Measurements from ENCODE around the gene DNPH1.

Gene DNPH1

GRCh38 chr6:43247114-43247999 lies 18.1 kb upstream of the DNPH1 start:
- peak; percentile 54 to 61 for DNase-seq (ENCODE audit: low read depth in 1 of 2, low spot score in 1 of 2)

DNA sequence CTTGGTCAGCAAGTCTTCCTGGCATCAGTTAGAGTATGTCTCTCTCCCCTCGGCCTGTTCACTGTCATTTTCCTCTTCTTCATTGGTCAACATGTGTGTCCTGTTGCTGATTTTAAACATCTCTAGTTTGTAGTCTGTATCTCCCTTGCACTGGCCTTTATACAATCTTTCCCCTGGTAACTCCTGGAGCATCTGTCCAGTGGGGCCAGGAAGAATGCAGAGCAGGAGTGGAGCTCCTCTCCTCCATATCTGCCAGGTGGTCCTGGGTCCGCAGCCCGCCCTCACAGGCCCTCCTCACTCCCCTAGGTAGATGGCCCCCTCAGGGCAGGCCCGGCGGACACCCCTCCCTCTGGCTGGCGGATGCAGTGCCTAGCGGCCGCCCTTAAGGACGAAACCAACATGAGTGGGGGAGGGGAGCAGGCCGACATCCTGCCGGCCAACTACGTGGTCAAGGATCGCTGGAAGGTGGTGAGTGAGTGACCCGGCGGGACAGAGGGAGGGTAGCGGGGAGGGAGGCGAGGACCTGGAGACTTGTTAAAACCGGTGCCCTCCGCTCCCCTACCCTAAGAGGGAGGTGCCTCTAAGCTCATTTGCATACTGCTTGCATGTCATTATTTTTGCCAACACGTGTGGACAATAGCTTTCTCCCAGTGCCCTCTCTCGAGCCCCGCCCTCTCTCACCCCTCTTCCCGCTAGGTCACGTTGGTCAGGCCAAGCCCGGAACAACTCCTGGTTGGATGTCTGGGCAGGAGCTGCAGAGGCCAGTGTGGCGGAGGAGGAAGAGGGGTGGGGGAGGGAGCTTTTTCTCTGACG lies 17.2 kb upstream of the DNPH1 start:
- no peak for DNase-seq (ENCODE audit: low read depth in 1 of 2, low spot score in 1 of 2)

GRCh38 chr6:43243664-43244321 lies 14.5 kb upstream of the DNPH1 start:
- DNase-seq (ENCODE audit: low read depth in 1 of 2, low spot score in 1 of 2) = no peak

DNA sequence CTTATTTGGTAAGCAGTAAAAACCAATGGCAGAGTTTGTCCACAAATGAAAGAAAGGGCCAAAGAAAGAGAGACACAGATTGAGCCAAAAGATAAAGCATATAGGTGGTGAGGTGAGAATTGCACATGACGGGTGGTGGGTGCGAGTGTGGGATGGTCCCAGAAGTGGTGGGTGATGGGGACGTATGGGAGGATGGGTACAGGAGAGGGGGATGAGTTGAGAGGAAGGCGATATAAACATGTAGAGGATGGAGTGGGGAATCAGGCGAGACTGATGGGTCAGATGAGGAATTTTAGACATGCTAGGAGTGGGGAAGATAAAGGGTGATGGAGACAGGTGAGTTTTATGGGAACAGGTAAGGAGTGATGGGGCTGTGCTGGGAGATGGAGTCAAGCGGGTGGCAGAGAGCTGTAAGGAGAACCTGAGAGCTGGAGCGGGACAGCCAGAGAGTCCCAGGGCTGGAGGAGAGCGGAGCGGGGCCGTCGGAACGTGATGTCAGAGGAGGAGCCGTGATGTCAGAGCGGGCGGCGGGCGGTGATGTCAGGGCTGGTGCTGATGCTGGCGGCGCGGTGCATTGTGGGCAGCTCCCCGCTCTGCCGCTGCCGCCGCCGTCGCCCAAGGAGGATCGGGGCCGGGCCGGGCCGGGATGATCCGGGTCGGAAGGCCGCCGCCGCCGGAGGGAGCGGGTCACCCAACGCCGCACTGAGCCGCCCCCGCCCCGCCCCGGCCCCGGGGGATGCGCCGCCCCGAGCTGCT lies 13.8 kb upstream of the DNPH1 start, which contains the start of gene TTBK1:
Gene TTBK1, plus strand, starts transcription at position 574 of the 756 bp plus-strand sequence. CDS start 3,180 bp downstream, outside the sequence.
- DNase-seq (ENCODE audit: low read depth in 1 of 2, low spot score in 1 of 2) = no peak

- no peak for DNase-seq (ENCODE audit: low read depth in 1 of 2, low spot score in 1 of 2)
Measured at GRCh38 chr6:43241446-43241845, 12.2 kb upstream of the DNPH1 start.

DNA sequence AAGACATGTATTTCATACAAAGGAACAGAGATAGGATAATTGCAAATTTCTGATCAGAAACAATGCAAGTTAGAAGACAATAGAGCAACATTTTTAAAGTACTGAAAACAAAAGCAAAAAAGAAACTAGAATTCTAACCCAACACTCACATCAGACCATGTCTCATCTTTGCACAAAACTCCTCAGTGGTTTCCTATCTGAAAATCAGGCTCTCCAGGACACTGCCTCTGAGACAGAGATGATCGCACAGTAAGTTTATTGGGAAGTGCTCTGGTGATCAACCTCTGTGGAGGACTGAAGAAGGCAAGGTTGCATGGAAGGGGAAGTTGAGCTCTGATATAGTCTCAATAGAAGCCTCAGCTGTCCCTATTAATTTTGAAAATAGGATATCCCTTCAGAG lies 11.7 kb upstream of the DNPH1 start:
- DNase-seq (ENCODE audit: low read depth in 1 of 2, low spot score in 1 of 2) = no peak

DNA sequence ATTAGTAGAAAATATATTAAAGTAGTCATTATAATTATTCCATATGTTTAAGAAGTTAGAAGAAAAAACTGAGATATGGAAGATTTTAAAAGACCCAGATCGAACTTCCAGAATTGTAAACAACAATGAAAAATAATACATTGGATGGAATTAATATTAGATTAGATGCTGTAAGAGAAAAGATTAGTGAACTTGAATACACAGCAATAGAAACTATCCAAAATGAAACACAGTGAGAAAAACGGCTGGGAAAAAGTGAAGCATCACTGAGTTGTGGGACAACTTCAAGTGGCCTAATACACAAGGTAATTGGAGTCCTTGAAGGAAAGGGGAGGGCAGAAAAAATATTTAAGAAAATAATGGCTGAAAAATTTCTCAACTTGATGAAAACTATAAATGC lies 9.8 kb upstream of the DNPH1 start:
- DNase-seq (ENCODE audit: low read depth in 1 of 2, low spot score in 1 of 2) = no peak

- no peak for DNase-seq (ENCODE audit: low read depth in 1 of 2, low spot score in 1 of 2)
Measured at GRCh38 chr6:43235841-43236240, 6.6 kb upstream of the DNPH1 start.

GRCh38 chr6:43231735-43232450 lies 2.6 kb upstream of the DNPH1 start:
- DNase-seq (ENCODE audit: low read depth in 1 of 2, low spot score in 1 of 2) = no peak

- no peak for DNase-seq (ENCODE audit: low read depth in 1 of 2, low spot score in 1 of 2)
Measured at GRCh38 chr6:43231053-43231452, 1.8 kb upstream of the DNPH1 start.

DNA sequence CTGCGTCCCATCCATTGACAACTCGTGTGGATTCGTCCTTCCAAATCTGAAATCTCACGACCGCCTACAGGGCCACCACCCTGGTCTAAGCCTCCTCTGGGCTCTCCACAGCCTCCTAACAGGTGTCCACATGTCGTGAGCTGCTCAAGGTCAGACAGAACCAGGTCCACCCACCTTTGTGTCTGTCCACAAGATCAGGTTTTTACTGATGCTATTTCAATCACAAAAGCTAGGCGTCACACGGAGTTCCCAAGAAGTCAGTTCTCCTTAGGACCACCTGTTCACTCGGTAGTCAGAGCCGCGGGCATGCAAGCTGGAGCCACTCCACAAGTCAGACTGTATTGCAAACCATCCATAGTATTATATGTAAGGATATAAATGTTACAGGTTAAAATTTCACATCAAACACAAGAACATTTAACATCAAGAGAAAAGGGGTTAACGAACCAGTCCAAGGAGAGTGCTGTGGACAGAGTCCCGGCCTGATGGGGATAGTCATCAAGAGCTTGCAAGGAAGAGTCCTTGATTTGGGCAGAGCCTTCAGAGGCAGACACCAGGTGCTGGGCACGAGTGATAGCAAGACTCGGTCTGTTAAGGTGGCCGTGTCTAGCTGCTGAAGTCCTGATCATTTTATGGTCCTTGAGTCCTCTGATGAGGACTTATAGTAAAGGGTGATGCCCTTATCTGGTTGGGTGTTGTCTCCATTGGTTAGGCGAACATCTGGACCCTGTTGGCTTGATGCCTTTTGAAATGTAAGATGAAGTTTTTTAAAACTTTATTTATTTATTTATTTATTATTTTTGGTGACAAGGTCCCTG lies 731 bp upstream of the DNPH1 start:
- DNase-seq (ENCODE audit: low read depth in 1 of 2, low spot score in 1 of 2) = no peak

DNA sequence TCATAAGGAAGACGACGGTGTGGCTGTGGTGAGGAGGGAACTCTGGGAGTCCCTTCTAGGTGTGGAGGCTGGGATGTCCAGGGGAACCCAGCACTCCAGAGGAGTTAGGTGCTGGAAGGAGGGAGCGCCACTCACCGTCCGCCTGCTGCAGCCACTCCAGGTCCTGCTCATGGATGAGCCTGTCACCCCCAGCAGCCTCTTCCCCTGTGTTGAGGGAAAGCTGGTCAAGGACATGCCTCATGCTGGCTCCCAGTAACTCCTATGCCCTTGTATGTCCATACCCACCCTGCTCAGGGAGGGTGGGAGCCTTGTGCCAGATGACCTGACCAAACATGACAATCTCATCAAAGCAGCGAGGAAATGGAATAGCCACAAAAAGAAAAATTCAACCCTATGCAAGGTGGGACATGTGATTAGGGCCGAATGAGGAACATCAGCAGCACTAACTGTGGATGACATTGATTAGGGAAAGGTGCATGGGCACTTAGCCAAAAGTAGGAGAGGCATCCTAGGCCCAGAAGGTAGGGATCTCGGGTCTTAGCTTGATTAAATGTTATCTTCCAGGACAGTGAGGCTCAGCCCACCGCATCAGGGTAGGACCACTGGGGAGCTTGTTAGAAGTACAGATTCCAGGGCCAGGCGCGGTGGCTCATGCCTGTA lies 3.0 kb downstream of the DNPH1 start:
- DNase-seq (ENCODE audit: low read depth in 1 of 2, low spot score in 1 of 2) = no peak

DNA sequence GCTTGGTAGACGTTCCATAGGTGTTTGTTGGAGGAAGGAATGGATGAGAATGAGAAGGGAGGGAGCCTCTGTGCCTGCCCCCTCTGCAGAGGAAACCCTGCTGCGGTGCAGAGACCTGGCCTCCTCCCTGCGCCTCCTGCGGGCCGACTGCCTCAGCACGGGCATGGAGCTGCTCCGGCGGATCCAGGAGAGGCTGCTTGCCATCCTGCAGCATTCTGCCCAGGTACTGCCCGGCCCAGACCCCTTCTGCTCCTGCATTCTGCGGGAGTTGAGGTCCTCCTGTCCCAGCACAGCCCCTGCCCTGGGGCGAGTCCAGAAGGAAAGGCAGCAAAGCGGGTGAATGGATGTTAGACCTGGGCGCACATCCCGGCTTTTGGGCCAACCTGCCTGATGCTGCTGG lies 6.1 kb downstream of the DNPH1 start:
- DNase-seq (ENCODE audit: low read depth in 1 of 2, low spot score in 1 of 2) = no peak

DNA sequence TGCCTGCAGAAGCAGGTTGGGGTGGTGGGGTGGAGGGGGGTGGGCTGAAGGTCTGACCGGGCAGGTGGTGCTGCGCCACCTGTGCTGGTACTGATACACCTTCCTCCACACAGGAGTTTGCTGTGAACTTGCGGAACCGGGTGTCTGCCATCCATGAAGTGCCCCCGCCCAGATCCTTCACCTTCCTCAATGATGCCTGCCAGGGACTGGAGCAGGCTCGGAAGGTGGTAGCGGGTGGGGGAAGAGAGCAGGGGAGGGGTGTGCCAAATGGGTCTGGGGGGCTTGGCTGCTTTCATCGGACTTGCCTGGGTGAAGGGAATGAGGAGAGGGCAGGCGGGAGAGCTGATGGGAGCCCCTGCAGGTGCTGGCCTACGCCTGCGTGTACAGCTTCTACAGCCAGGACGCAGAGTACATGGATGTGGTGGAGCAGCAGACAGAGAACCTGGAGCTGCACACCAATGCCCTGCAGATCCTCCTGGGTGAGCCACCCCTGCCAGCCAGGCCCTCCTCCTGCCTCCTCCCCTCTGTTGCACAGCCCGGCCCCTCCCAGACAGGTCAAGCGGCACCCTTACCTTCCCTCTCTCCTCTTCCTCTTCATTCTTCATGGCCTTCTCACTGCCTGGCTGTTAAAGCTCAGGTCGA lies 6.7 kb downstream of the DNPH1 start:
- no peak for DNase-seq (ENCODE audit: low read depth in 1 of 2, low spot score in 1 of 2)

DNA sequence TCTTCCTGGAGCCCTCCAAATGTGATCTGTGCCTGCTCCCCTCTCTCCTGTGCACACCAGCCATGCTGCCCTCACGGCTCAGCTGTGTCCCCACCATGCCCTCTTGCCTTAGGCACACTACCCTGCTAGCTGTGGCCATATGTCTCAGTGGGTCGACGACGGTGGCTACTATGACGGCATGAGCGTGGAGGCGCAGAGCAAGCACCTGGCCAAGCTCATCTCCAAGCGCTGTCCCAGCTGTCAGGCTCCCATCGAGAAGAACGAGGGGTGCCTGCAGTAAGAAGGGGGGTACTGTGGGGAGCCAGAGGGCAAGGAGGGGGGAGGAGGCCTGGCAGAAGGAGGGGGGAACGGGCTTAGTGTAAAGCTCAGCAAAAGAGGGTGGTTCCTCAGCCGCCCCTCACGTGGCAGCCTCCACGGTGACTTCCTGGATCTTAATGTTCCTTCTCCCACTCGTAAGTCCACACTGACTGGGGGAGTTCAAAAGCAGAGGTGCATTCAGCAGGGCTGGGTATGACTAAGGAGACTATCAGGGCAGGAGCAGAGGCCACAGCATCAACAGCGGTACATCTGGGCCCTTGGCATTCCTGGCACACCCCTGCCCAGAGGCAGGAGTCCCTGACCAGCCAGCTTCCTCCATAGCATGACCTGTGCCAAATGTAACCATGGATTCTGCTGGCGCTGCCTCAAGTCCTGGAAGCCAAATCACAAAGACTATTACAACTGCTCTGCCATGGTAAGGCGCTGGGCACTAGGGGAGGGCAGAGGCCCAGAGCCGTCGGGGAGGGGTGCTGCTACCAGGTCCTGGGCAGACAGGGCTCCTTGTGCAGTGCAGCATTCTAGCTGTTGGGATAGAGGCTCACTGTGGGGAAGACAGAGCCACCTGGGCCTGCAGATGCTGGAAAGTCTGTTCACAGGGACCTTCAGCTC lies 8.0 kb downstream of the DNPH1 start:
- DNase-seq (ENCODE audit: low read depth in 1 of 2, low spot score in 1 of 2) = no peak

GRCh38 chr6:43220439-43220951 lies 8.8 kb downstream of the DNPH1 start:
- no peak for DNase-seq (ENCODE audit: low read depth in 1 of 2, low spot score in 1 of 2)

- DNase-seq (ENCODE audit: low read depth in 1 of 2, low spot score in 1 of 2) = no peak
Measured at GRCh38 chr6:43219814-43220213, 9.5 kb downstream of the DNPH1 start.
